Hepatocyte (in vitro differentiated cells): ENCODE measurements around the gene TCL1B.

Experiments used
- CTCF ChIP-seq: fragments of 200-600 bp; sonication (generic); IDR thresholded peaks from 2 replicates; pipeline ENCODE4 v1.5.1; 2016; ENCODE audit warnings: antibody characterized with exemption, mild to moderate bottlenecking; ENCODE audit not compliant: poor library complexity
- EZH2 ChIP-seq: fragments of 200-600 bp; sonication (generic); IDR thresholded peaks from 2 replicates; pipeline ENCODE4 v1.6.1; 2016; ENCODE audit warnings: antibody characterized with exemption, mild to moderate bottlenecking, borderline replicate concordance

- TF ChIP-seq CTCF (no peak), EZH2 (no peak)
Observed at GRCh38 chr14:95644981-95645380, 41.2 kb upstream of the TCL1B start.
